GM12878 (cell line): ENCODE measurements around the gene RANBP9. TPM values are rescaled to one million over a fixed set of nuclear protein-coding genes. Genes with fewer than 3 reads are reported as not detected.

Source experiments
- ATAC-seq: fragments of 200-7000 bp; cut with Tn5 transposase; 3 replicates; pipeline ENCODE4 v1.9.1; 2020; ENCODE audit warnings: mild to moderate bottlenecking, moderate library complexity
- BruUV-seq: library from RNA; stranded (reverse); fragments of 400-500 nt; replicated peaks from 2 replicates; lab custom pipeline; 2021; lab: Mats Ljungman, UMichigan
- CTCF ChIA-PET: fragments of 300-600 bp; sonication (Branson Sonifier 250); formaldehyde crosslinking; extraction: SDS; loops from one replicate; lab custom pipeline; 2021; ENCODE audit warnings: inconsistent platforms; lab: Yijun Ruan, JAX
- POLR2A ChIA-PET: fragments of 350-600 bp; formaldehyde crosslinking; extraction: SDS; loops from one replicate; lab custom pipeline; 2021; ENCODE audit warnings: inconsistent platforms; lab: Charles Lee
- RAD21 ChIA-PET: fragments of 300-600 bp; sonication (Branson Sonifier 250); formaldehyde crosslinking; loops from one replicate; lab custom pipeline; 2023; ENCODE audit warnings: antibody characterized with exemption; ENCODE audit not compliant: unreplicated experiment; lab: Charles Lee
- SMC1A ChIA-PET: fragments of 300-600 bp; sonication (Branson Sonifier 250); formaldehyde crosslinking; loops from one replicate; lab custom pipeline; 2023; ENCODE audit not compliant: unreplicated experiment, uncharacterized antibody; lab: Charles Lee
- DNase-seq: peaks from one replicate; pipeline ENCODE4 v3.0.0-alpha.2; 2011; ENCODE audit warnings: low read depth, low spot score
- FAIRE-seq: peaks from 3 replicates; lab custom pipeline; 2011; peaks lifted over from hg19 to GRCh38; lab: Jason Lieb, UNC
- H2AFZ ChIP-seq: 2 replicates; pipeline ENCODE4 v1.6.0; 2011; ENCODE audit warnings: low read depth, low read length, control low read depth; ENCODE audit not compliant: control insufficient read depth
- H3K27ac ChIP-seq: 2 replicates; pipeline ENCODE4 v1.5.1; 2011; ENCODE audit warnings: control low read depth; ENCODE audit not compliant: control insufficient read depth, insufficient read depth
- H3K27me3 ChIP-seq, 2 experiments: replicated peaks in 1 of 2; 2 replicates each; pipeline versions ENCODE4 v1.6.0 to v1.6.1; 2011; ENCODE audit warnings: low read length in 1 of 2; ENCODE audit not compliant: control insufficient read depth in 2 of 2, insufficient read depth in 2 of 2
- H3K36me3 ChIP-seq, 2 experiments: 2 replicates each; pipeline ENCODE4 v1.5.1; 2011; ENCODE audit warnings: low read length in 1 of 2; ENCODE audit not compliant: control insufficient read depth in 2 of 2, insufficient read depth in 2 of 2
- H3K4me1 ChIP-seq: 2 replicates; pipeline ENCODE4 v1.6.1; 2011; ENCODE audit warnings: mild to moderate bottlenecking, low read length, moderate library complexity, mixed read lengths; ENCODE audit not compliant: control insufficient read depth, insufficient read depth
- H3K4me2 ChIP-seq: 2 replicates; pipeline ENCODE4 v1.6.0; 2011; ENCODE audit warnings: control low read depth; ENCODE audit not compliant: control insufficient read depth, insufficient read depth
- H3K4me3 ChIP-seq: fragments of 200-600 bp; sonication (generic); 2 replicates; pipeline ENCODE4 v1.5.1; 2016
- H3K79me2 ChIP-seq: 2 replicates; pipeline ENCODE4 v1.6.0; 2011; ENCODE audit warnings: low read length; ENCODE audit not compliant: control insufficient read depth, insufficient read depth
- H3K9ac ChIP-seq: 2 replicates; pipeline ENCODE4 v1.8.0; 2011; ENCODE audit warnings: low read length, control low read depth, mixed read lengths; ENCODE audit not compliant: control insufficient read depth, insufficient read depth
- H3K9me3 ChIP-seq: replicated peaks from 3 replicates; pipeline ENCODE4 v1.5.1; 2011; ENCODE audit warnings: mild to moderate bottlenecking, low read length; ENCODE audit not compliant: control insufficient read depth, insufficient read depth
- H4K20me1 ChIP-seq: 2 replicates; pipeline ENCODE4 v1.6.0; 2011; ENCODE audit not compliant: control insufficient read depth, insufficient read depth
- BACH1 ChIP-seq: fragments of 450-650 bp; IDR thresholded peaks from 2 replicates; pipeline ENCODE4 v1.6.1; 2017; ENCODE audit warnings: mild to moderate bottlenecking, borderline replicate concordance
- PAX5 ChIP-seq: IDR thresholded peaks from 2 replicates; pipeline ENCODE4 v1.6.1; 2011; ENCODE audit warnings: low read depth, low read length, borderline replicate concordance
- PAX8 ChIP-seq: fragments of 450-650 bp; IDR thresholded peaks from 2 replicates; pipeline ENCODE4 v1.6.1; 2017; ENCODE audit warnings: mild to moderate bottlenecking, moderate library complexity
- RUNX3 ChIP-seq: IDR thresholded peaks from 2 replicates; pipeline ENCODE4 v1.6.1; 2012; ENCODE audit warnings: low read length, inconsistent platforms
- TCF3 ChIP-seq: IDR thresholded peaks from 2 replicates; pipeline ENCODE4 v1.6.1; 2012; ENCODE audit warnings: low read depth, mild to moderate bottlenecking, low read length, borderline replicate concordance; ENCODE audit not compliant: insufficient read depth
- ZNF274 ChIP-seq: IDR thresholded peaks from one replicate; pipeline ENCODE4 v1.8.0; 2011; ENCODE audit not compliant: insufficient read length, insufficient read depth
- WGBS: methylation state at CpG from one replicate; pipeline ENCODE4 v1.1.6; 2016; ENCODE audit warnings: low lambda C conversion rate; ENCODE audit not compliant: insufficient replicate concordance, insufficient coverage; ENCODE audit errors: missing lambda C conversion rate; 5-methylcytosine and 5-hydroxymethylcytosine counted together
- in situ Hi-C: fragments of 300-500 bp; cut with MboI; formaldehyde crosslinking; loops from 9 replicates; pipeline ENCODE4 v1.14.3; 2018; ENCODE audit warnings: mixed read lengths
- intact Hi-C: fragments of 100-400 bp; cut with micrococcal nuclease; formaldehyde crosslinking; loops from one replicate; pipeline ENCODE4 v1.14.2; 2022; ENCODE audit not compliant: unreplicated experiment
- polyA plus RNA-seq, 11 experiments: library from polyadenylated mRNA; depleted of rRNA in 4 of 11; unstranded in 6 of 11; stranded (reverse) in 5 of 11; fragments of >200 nt; fragmentation: Nextera tagmentation in 4 of 11; fragmentation: Illumina TruSeq in 1 of 11; extraction: Ambion mirVana in 4 of 11; extraction: Trizol in 1 of 11; gene quantifications; 1 replicate in 1 of 11; 2 replicates in 10 of 11; pipeline versions ENCODE4 v1.2.1 to v1.2.3, GENCODE V29; 2011 to 2016; ENCODE audit warnings: inconsistent platforms in 2 of 11, missing spikeins in 2 of 11, low read depth in 1 of 11
- total RNA-seq, 4 experiments: library from RNA; depleted of rRNA in 3 of 4; stranded (reverse); fragments of >200 nt in 3 of 4; fragmentation: Illumina TruSeq in 1 of 4; extraction: Trizol in 1 of 4; gene quantifications; 2 replicates each; pipeline versions ENCODE4 v1.2.1 to v1.2.3, GENCODE V29; 2013 to 2021
- TF ChIP-seq, protein P1 (sequence below): fragments of 450-650 bp; IDR thresholded peaks from 2 replicates; pipeline ENCODE4 v1.6.1; 2017; ENCODE audit warnings: antibody characterized with exemption, mild to moderate bottlenecking, moderate library complexity
- TF ChIP-seq, protein P2 (sequence below): fragments of 450-650 bp; IDR thresholded peaks from 2 replicates; pipeline ENCODE4 v1.6.1; 2018; ENCODE audit warnings: mild to moderate bottlenecking, low read depth, moderate library complexity; ENCODE audit not compliant: partially characterized antibody
- TF ChIP-seq, protein P3 (sequence below): fragments of 450-650 bp; conservative IDR thresholded peaks from 2 replicates; pipeline ENCODE4 v1.6.1; 2017; ENCODE audit warnings: mild to moderate bottlenecking, moderate library complexity
- TF ChIP-seq, protein P4 (sequence below): fragments of 450-650 bp; IDR thresholded peaks from 2 replicates; pipeline ENCODE4 v1.6.1; 2017; ENCODE audit warnings: mild to moderate bottlenecking, low read depth, inconsistent platforms; ENCODE audit not compliant: poor library complexity, severe bottlenecking

Gene RANBP9
- total and polyA plus RNA-seq, 10 of the 15 experiments (the other 5 are each of a cell fraction or from before 2014, with no cell fraction given) = 3.7 to 43.1 (median 16.2) TPM

DNA sequence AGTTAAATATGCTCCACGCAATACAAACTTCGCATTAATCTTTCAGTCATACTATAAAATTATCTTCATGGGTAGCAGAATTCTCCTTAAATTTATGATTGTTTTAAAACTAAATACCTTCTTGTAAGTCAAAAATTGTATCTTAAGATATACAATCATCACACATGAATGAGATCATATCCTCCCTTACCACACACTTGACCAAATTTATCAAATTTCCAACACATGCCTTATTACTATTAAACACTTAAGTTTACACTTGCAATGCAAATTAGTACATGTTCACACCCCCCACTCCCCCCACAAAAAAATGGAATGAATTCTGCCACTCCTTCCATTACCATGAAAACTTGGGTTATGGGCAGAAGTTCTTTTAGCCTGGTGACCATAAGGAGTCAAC, 13.8 kb downstream of the RANBP9 start:
- H2AFZ ChIP-seq = no peak overlapping the region
- H3K4me3 ChIP-seq = no peak overlapping the region
- no peak for DNase-seq
- TF ChIP-seq ZNF274 = no peak
- TF ChIP-seq, protein P1, sequence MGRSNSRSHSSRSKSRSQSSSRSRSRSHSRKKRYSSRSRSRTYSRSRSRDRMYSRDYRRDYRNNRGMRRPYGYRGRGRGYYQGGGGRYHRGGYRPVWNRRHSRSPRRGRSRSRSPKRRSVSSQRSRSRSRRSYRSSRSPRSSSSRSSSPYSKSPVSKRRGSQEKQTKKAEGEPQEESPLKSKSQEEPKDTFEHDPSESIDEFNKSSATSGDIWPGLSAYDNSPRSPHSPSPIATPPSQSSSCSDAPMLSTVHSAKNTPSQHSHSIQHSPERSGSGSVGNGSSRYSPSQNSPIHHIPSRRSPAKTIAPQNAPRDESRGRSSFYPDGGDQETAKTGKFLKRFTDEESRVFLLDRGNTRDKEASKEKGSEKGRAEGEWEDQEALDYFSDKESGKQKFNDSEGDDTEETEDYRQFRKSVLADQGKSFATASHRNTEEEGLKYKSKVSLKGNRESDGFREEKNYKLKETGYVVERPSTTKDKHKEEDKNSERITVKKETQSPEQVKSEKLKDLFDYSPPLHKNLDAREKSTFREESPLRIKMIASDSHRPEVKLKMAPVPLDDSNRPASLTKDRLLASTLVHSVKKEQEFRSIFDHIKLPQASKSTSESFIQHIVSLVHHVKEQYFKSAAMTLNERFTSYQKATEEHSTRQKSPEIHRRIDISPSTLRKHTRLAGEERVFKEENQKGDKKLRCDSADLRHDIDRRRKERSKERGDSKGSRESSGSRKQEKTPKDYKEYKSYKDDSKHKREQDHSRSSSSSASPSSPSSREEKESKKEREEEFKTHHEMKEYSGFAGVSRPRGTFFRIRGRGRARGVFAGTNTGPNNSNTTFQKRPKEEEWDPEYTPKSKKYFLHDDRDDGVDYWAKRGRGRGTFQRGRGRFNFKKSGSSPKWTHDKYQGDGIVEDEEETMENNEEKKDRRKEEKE = no peak
- TF ChIP-seq, protein P2, sequence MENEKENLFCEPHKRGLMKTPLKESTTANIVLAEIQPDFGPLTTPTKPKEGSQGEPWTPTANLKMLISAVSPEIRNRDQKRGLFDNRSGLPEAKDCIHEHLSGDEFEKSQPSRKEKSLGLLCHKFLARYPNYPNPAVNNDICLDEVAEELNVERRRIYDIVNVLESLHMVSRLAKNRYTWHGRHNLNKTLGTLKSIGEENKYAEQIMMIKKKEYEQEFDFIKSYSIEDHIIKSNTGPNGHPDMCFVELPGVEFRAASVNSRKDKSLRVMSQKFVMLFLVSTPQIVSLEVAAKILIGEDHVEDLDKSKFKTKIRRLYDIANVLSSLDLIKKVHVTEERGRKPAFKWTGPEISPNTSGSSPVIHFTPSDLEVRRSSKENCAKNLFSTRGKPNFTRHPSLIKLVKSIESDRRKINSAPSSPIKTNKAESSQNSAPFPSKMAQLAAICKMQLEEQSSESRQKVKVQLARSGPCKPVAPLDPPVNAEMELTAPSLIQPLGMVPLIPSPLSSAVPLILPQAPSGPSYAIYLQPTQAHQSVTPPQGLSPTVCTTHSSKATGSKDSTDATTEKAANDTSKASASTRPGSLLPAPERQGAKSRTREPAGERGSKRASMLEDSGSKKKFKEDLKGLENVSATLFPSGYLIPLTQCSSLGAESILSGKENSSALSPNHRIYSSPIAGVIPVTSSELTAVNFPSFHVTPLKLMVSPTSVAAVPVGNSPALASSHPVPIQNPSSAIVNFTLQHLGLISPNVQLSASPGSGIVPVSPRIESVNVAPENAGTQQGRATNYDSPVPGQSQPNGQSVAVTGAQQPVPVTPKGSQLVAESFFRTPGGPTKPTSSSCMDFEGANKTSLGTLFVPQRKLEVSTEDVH = no peak
- no peak for TF ChIP-seq PAX8
- TF ChIP-seq RUNX3 = no peak
- no peak for TF ChIP-seq BACH1
- TF ChIP-seq, protein P3, sequence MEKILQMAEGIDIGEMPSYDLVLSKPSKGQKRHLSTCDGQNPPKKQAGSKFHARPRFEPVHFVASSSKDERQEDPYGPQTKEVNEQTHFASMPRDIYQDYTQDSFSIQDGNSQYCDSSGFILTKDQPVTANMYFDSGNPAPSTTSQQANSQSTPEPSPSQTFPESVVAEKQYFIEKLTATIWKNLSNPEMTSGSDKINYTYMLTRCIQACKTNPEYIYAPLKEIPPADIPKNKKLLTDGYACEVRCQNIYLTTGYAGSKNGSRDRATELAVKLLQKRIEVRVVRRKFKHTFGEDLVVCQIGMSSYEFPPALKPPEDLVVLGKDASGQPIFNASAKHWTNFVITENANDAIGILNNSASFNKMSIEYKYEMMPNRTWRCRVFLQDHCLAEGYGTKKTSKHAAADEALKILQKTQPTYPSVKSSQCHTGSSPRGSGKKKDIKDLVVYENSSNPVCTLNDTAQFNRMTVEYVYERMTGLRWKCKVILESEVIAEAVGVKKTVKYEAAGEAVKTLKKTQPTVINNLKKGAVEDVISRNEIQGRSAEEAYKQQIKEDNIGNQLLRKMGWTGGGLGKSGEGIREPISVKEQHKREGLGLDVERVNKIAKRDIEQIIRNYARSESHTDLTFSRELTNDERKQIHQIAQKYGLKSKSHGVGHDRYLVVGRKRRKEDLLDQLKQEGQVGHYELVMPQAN = no peak
- TF ChIP-seq, protein P4, sequence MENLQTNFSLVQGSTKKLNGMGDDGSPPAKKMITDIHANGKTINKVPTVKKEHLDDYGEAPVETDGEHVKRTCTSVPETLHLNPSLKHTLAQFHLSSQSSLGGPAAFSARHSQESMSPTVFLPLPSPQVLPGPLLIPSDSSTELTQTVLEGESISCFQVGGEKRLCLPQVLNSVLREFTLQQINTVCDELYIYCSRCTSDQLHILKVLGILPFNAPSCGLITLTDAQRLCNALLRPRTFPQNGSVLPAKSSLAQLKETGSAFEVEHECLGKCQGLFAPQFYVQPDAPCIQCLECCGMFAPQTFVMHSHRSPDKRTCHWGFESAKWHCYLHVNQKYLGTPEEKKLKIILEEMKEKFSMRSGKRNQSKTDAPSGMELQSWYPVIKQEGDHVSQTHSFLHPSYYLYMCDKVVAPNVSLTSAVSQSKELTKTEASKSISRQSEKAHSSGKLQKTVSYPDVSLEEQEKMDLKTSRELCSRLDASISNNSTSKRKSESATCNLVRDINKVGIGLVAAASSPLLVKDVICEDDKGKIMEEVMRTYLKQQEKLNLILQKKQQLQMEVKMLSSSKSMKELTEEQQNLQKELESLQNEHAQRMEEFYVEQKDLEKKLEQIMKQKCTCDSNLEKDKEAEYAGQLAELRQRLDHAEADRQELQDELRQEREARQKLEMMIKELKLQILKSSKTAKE = no peak
- no peak for TF ChIP-seq PAX5
- TF ChIP-seq TCF3 = no peak
- no peak overlapping the region for H3K27ac ChIP-seq
- peaks cover 0 to 2% of the 10 kb centered on the region in 2 experiments; a peak in 1 of 4 replicates for H3K36me3 ChIP-seq
- ChIA-PET SMC1A (interaction anchor here (0.8 to 1.4 kb wide), 5 partner anchors 10 to 112 kb away, joined by 3 to 4 read pairs (median 3); no protein-coding TSS in a partner anchor), RAD21 (no interaction called here), CTCF (interaction anchor here (1.1 to 1.2 kb wide), 2 partner anchors 11 to 47 kb away, joined by 3 to 4 read pairs; no protein-coding TSS in a partner anchor), POLR2A (interaction anchor here (0.7 to 2.0 kb wide), 3 partner anchors 11 to 32 kb away, joined by 4 to 8 read pairs (median 7); no protein-coding TSS in a partner anchor)
- no peak overlapping the region for H3K4me2 ChIP-seq
- no peaks in the 10 kb centered on the region for H3K9me3 ChIP-seq
- H3K27me3 ChIP-seq = no peaks in the 10 kb centered on the region
- H3K9ac ChIP-seq = no peak overlapping the region
- H3K79me2 ChIP-seq = peaks cover 59% of the 10 kb centered on the region
- FAIRE-seq = no peak
- BruUV-seq = no TSS peak
- in situ Hi-C loops = no loop called here
- H3K4me1 ChIP-seq = peaks cover 10% of the 10 kb centered on the region
- whole genome bisulfite sequencing = 100% methylated on average over 2 of the region's 2 CpGs
- intact Hi-C loops = no loop called here
- no peaks in the 10 kb centered on the region for H4K20me1 ChIP-seq
- no peak for ATAC-seq
